Sigmoid colon (tissue), 3 donors: Measurements from ENCODE around the gene ANKS1A.

Experiments used
- CTCF ChIP-seq, 4 experiments: fragments of 450-650 bp in 3 of 4; fragments of 200-600 bp in 1 of 4; IDR thresholded peaks; one replicate each; pipeline ENCODE4 v1.5.1; 2016 to 2019; ENCODE audit warnings: antibody characterized with exemption in 4 of 4, mild to moderate bottlenecking in 3 of 4, moderate library complexity in 2 of 4
- POLR2A ChIP-seq, 2 donors: fragments of 450-650 bp; IDR thresholded peaks; one replicate each; pipeline ENCODE4 v1.6.1; 2016; ENCODE audit warnings: antibody characterized with exemption in 2 of 2, mild to moderate bottlenecking in 2 of 2, moderate library complexity in 2 of 2

- TF ChIP-seq POLR2A (IDR thresholded peaks at IDR 0.05) (no peak), CTCF (IDR thresholded peaks at IDR 0.05) (no peak)
Measured at GRCh38 chr6:35062676-35063574, 173.9 kb downstream of the ANKS1A start.
